AG04450 (cell line): ENCODE data around the gene VAMP8. TPM values are rescaled to one million over a fixed set of nuclear protein-coding genes. Genes with fewer than 3 reads are reported as not detected.
"Not testable (repeated sequence)": the region's sequence is repeated elsewhere in the genome, so short reads cannot be mapped to it uniquely, and the experiment has no call there.

Experiments
- CTCF ChIA-PET: fragments of 300-600, 350-600 bp; formaldehyde crosslinking; extraction: SDS; loops from one replicate; lab custom pipeline; 2022; ENCODE audit warnings: antibody characterized with exemption, inconsistent platforms; lab: Charles Lee
- POLR2A ChIA-PET: fragments of 350-600 bp; formaldehyde crosslinking; extraction: SDS; loops from one replicate; lab custom pipeline; 2021; ENCODE audit warnings: antibody characterized with exemption, inconsistent platforms; lab: Yijun Ruan, JAX
- DNase-seq: peaks from one replicate; pipeline ENCODE4 v3.0.0-alpha.2; 2011; ENCODE audit warnings: low read depth, low spot score
- H3K27ac ChIP-seq: one replicate; pipeline ENCODE4 v1.5.1; 2012; ENCODE audit warnings: low read depth, low read length, control low read depth
- H3K27me3 ChIP-seq: one replicate; pipeline ENCODE4 v1.6.0; 2012; ENCODE audit warnings: low read length; ENCODE audit not compliant: control insufficient read depth, insufficient read depth
- H3K4me3 ChIP-seq: 2 replicates; pipeline ENCODE4 v1.5.1; 2011; ENCODE audit warnings: mild to moderate bottlenecking, low read depth, low read length, control low read depth
- H3K9me3 ChIP-seq: 2 replicates; pipeline ENCODE4 v1.5.1; 2012; ENCODE audit warnings: low read length; ENCODE audit not compliant: control insufficient read depth, insufficient read depth
- polyA plus RNA-seq: library from polyadenylated mRNA; depleted of rRNA; stranded (reverse); fragments of >200 nt; gene quantifications from 2 replicates; pipeline ENCODE4 v1.2.3, GENCODE V29; 2011
- TF ChIP-seq, protein P1 (sequence below): IDR thresholded peaks from 2 replicates; pipeline ENCODE4 v1.5.1; 2011; ENCODE audit warnings: low read depth, low read length, control low read depth, inconsistent platforms

The VAMP8 gene
- polyA plus RNA-seq, 1 experiment, result 3.6 TPM

GRCh38 chr2:85590950-85591349 is 13.6 kb downstream of the VAMP8 start:
- POLR2A ChIA-PET, result interaction anchor here (0.6 to 1.5 kb wide), 7 partner anchors 10 to 236 kb away, joined by 3 to 9 read pairs (median 4); partner anchors contain the start of genes C2orf68, ELMOD3, MAT2A and RETSAT
- H3K9me3 ChIP-seq, result no peaks in the 10 kb centered on the region; the same call in 1 of the 2 replicates
- CTCF ChIA-PET, result interaction anchor here (1.3 kb wide), 1 partner anchor 39 kb away, joined by 5 read pairs; no protein-coding TSS in a partner anchor
- TF ChIP-seq, protein P1, sequence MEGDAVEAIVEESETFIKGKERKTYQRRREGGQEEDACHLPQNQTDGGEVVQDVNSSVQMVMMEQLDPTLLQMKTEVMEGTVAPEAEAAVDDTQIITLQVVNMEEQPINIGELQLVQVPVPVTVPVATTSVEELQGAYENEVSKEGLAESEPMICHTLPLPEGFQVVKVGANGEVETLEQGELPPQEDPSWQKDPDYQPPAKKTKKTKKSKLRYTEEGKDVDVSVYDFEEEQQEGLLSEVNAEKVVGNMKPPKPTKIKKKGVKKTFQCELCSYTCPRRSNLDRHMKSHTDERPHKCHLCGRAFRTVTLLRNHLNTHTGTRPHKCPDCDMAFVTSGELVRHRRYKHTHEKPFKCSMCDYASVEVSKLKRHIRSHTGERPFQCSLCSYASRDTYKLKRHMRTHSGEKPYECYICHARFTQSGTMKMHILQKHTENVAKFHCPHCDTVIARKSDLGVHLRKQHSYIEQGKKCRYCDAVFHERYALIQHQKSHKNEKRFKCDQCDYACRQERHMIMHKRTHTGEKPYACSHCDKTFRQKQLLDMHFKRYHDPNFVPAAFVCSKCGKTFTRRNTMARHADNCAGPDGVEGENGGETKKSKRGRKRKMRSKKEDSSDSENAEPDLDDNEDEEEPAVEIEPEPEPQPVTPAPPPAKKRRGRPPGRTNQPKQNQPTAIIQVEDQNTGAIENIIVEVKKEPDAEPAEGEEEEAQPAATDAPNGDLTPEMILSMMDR, result no peak
- H3K4me3 ChIP-seq, result no peak overlapping the region
- no peaks in the 10 kb centered on the region for H3K27me3 ChIP-seq
- H3K27ac ChIP-seq, result peak overlapping the region; percentile 95
- no peak for DNase-seq

- TF ChIP-seq, protein P1, result no peak
Measured at GRCh38 chr2:85591563-85591962, 14.2 kb downstream of the VAMP8 start.

DNA sequence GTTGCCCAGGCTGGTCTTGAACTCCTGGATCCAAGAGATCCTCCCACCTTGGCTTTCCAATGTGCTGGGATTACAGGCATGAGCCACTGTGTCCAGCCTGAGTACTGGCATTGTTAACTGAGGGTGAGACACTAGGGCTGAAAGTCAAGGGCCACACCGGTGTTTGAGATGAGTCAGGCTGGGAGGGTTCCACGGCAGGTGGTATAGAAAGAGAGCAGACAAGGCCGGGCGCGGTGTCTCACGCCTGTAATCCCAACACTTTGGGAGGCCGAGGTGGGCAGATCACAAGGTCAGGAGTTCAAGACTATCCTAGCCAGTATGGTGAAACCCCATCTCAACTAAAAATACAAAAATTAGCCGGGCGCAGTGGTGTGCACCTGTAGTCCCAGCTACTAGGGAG is 14.9 kb downstream of the VAMP8 start:
- POLR2A ChIA-PET, DNase-seq, H3K4me3 ChIP-seq, CTCF ChIA-PET, H3K27ac ChIP-seq, H3K27me3 ChIP-seq, H3K9me3 ChIP-seq: not testable (repeated sequence)

More at GRCh38 chr2:85591563-85591962, 14.2 kb downstream of the VAMP8 start:
- H3K9me3 ChIP-seq, result no peaks in the 10 kb centered on the region; the same call in 1 of the 2 replicates
- no peaks in the 10 kb centered on the region for H3K27me3 ChIP-seq
- H3K27ac ChIP-seq, result peak overlapping the region; percentile 95
- no peak overlapping the region for H3K4me3 ChIP-seq
- ChIA-PET POLR2A (interaction anchor here (1.0 to 1.1 kb wide), 2 partner anchors 9 to 20 kb away, joined by 3 to 4 read pairs; partner anchors contain the start of gene C2orf68), CTCF (interaction anchor here (1.3 kb wide), 1 partner anchor 39 kb away, joined by 5 read pairs; no protein-coding TSS in a partner anchor)
- DNase-seq, result no peak

- POLR2A ChIA-PET, result no interaction called here
Measured at GRCh38 chr2:85593023-85593422, 15.6 kb downstream of the VAMP8 start.

DNA sequence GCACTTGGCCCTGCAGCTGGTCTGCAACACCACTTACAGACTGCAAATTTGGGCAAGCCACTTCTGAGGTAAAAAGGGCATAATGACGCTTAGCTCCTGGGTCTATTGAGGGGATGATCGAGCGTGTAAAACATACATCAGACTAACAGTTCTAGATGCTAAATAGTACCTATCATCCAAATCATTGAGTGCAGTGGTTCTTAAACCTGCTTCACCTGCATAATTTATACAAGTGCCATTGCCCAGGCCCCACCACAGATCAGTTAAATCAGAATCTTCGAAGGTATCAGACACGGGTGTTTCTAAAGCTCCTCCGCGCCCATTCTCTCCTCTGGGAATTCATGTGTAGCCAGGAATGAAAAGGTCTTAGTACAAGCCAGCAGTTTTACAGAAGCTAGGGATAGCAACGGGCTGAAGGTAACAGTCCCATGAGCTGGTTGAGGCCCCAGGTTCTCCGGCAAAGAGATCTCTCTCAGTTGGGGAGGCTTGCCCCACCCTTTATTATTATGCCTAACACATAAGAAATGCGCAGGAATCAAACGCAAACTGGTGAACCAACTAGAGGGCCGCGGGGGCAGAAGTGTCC is 17.4 kb downstream of the VAMP8 start:
- H3K9me3 ChIP-seq, result no peaks in the 10 kb centered on the region; the same call in 1 of the 2 replicates
- ChIA-PET POLR2A (interaction anchor here (0.6 to 2.3 kb wide), 10 partner anchors 10 to 240 kb away, joined by 3 to 20 read pairs (median 4); partner anchors contain the start of genes C2orf68, ELMOD3, MAT2A and RETSAT), CTCF (interaction anchor here (1.6 kb wide), 1 partner anchor 45 kb away, joined by 4 read pairs; no protein-coding TSS in a partner anchor)
- H3K27me3 ChIP-seq, result no peaks in the 10 kb centered on the region
- H3K27ac ChIP-seq, result peak overlapping the region; percentile 92
- TF ChIP-seq, protein P1, result no peak
- DNase-seq, result no peak
- peak overlapping the region; percentile 70 for H3K4me3 ChIP-seq

More at GRCh38 chr2:85593023-85593422, 15.6 kb downstream of the VAMP8 start:
- no peak overlapping the region for H3K4me3 ChIP-seq
- TF ChIP-seq, protein P1, result no peak
- no peaks in the 10 kb centered on the region; the same call in 1 of the 2 replicates for H3K9me3 ChIP-seq
- no peak overlapping the region for H3K27ac ChIP-seq
- DNase-seq, result no peak
- CTCF ChIA-PET, result no interaction called here
- no peaks in the 10 kb centered on the region for H3K27me3 ChIP-seq
